Activated CD4-positive, alpha-beta T cell treated with anti-CD3 and anti-CD28 coated beads, Interleukin-2, amount 50 U/mL, for 48 hours (primary cell): ENCODE results near the gene CHN2.

Experiments
- DNase-seq, 2 experiments: peaks; one replicate each; pipeline ENCODE4 v3.0.0-alpha.2; 2020

Gene CHN2

GRCh38 chr7:29229066-29229465, 34.5 kb downstream of the CHN2 start:
- DNase-seq: no peak

- no peak for DNase-seq
Observed at GRCh38 chr7:29229946-29230345, 35.4 kb downstream of the CHN2 start.

GRCh38 chr7:29230871-29231345, 36.3 kb downstream of the CHN2 start:
- no peak for DNase-seq

- no peak for DNase-seq
Observed at GRCh38 chr7:29231671-29232232, 37.2 kb downstream of the CHN2 start.

- no peak for DNase-seq
Observed at GRCh38 chr7:29234438-29234837, 39.9 kb downstream of the CHN2 start.

- no peak for DNase-seq
Observed at GRCh38 chr7:29236071-29236580, 41.6 kb downstream of the CHN2 start.

GRCh38 chr7:29236649-29237048, 42.1 kb downstream of the CHN2 start:
- DNase-seq: no peak

- DNase-seq: no peak
Observed at GRCh38 chr7:29237489-29237888, 42.9 kb downstream of the CHN2 start.

- peak; percentile 20 to 26 for DNase-seq
Observed at GRCh38 chr7:29239638-29240037, 45.1 kb downstream of the CHN2 start.

- no peak for DNase-seq
Observed at GRCh38 chr7:29242265-29242664, 47.7 kb downstream of the CHN2 start.

GRCh38 chr7:29243910-29244655, 49.5 kb downstream of the CHN2 start:
- peak; percentile 43 to 55 for DNase-seq

- DNase-seq: no peak
Observed at GRCh38 chr7:29247224-29247962, 52.8 kb downstream of the CHN2 start.

GRCh38 chr7:29247963-29248236, 53.3 kb downstream of the CHN2 start:
- no peak for DNase-seq

- no peak for DNase-seq
Observed at GRCh38 chr7:29248713-29249382, 54.3 kb downstream of the CHN2 start.

GRCh38 chr7:29249383-29249750, 54.8 kb downstream of the CHN2 start:
- no peak for DNase-seq

- no peak for DNase-seq
Observed at GRCh38 chr7:29249860-29250259, 55.3 kb downstream of the CHN2 start.

GRCh38 chr7:29253225-29253624, 58.6 kb downstream of the CHN2 start:
- no peak for DNase-seq

- no peak for DNase-seq
Observed at GRCh38 chr7:29254591-29254990, 60.0 kb downstream of the CHN2 start.

GRCh38 chr7:29255199-29255878, 60.8 kb downstream of the CHN2 start:
- no peak for DNase-seq

- no peak for DNase-seq
Observed at GRCh38 chr7:29255906-29256692, 61.5 kb downstream of the CHN2 start.

GRCh38 chr7:29256693-29257002, 62.1 kb downstream of the CHN2 start:
- DNase-seq: no peak

GRCh38 chr7:29258951-29259350, 64.4 kb downstream of the CHN2 start:
- DNase-seq: no peak
